GM12801 (cell line): ENCODE data around the gene HEXIM2.
A peak's percentile ranks its signal among the peaks of the same experiment; 100 is the strongest.

ENCODE experiments used
- TF ChIP-seq, protein P1 (sequence below): IDR thresholded peaks from one replicate; pipeline ENCODE4 v1.5.1; 2011; ENCODE audit warnings: control low read depth; ENCODE audit not compliant: insufficient read length; ENCODE audit errors: extremely low read depth

Gene HEXIM2

DNA sequence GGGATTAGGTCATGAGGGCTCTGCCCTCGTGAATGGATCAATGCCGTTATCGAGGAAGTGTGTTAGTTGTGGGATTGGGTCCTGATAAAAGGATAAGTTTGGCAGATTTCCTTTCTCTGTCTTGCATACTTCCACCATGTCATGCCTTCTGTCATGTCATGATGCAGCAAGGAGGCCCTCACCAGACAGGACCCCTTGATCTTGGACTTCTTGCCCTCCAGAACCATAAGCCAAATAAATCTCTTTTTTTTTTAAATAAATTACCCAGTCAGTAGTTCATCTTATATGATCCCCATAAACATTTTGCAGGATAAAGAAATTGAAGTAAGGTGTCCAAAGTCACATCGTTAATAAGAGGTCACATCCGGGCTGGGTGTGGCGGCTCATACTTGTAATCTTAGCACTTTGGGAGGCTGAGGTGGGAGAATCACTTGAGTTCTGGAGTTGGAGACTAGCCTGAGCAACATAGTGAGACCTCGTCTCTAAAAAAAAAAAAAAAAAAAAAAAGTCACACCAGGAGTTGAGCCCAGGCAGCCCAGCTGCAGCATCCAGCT is 25.2 kb downstream of the HEXIM2 start:
- TF ChIP-seq, protein P1, sequence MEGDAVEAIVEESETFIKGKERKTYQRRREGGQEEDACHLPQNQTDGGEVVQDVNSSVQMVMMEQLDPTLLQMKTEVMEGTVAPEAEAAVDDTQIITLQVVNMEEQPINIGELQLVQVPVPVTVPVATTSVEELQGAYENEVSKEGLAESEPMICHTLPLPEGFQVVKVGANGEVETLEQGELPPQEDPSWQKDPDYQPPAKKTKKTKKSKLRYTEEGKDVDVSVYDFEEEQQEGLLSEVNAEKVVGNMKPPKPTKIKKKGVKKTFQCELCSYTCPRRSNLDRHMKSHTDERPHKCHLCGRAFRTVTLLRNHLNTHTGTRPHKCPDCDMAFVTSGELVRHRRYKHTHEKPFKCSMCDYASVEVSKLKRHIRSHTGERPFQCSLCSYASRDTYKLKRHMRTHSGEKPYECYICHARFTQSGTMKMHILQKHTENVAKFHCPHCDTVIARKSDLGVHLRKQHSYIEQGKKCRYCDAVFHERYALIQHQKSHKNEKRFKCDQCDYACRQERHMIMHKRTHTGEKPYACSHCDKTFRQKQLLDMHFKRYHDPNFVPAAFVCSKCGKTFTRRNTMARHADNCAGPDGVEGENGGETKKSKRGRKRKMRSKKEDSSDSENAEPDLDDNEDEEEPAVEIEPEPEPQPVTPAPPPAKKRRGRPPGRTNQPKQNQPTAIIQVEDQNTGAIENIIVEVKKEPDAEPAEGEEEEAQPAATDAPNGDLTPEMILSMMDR: no peak

DNA sequence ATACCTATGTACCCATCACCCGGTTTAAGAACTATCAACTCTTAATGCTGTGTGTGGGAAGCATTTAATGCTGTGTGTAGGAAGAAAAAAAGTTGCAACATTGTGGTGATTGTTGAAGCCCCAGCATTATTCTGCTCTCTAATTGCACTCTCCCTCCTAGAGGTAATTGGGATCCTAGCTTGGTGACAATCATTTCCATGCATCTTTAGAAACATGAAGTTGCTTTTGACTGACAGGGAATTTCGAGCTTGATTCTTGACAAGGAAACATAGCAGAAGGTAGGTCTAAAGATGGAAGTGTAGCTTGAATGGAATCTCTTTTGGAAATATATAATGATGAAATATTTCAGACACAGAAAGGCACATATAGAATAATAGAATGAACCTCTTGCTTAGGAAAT is 27.3 kb downstream of the HEXIM2 start:
- TF ChIP-seq, protein P1: no peak

DNA sequence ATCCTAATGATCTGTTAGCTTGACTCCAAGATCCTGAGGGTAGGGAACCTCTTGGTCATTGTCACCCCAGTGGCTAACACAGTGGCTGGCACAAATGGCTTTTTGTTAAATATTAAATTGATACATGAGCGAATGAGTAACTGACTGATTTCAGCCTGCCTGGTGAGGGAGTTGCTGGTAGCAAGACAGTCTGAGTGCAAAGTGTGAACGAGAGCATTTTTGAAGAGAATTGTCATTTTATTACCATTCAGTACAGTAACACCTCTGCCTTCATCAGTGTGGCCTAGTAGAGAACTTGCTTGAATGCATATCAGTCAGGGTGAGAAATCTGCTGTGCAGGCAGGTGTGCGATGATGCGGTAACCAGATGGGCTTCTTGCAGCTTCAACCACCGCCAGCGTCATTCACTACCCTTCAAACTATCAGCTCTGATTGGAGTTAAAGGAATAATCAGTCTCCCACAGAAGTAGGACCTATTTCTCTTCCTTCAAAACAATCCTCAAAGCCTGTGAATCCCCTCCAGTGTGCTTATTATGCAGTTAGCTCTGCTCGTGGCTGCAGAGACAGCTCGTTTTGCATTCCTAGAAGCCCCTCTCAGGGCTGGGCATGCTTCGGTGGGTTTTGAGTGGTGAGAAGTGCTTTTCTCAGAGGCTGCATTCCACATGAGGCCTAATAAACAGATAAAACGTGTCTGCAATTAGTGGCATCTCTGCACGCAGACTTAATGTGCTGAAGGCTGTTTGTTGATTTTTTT is 29.0 kb downstream of the HEXIM2 start:
- TF ChIP-seq, protein P1: no peak

DNA sequence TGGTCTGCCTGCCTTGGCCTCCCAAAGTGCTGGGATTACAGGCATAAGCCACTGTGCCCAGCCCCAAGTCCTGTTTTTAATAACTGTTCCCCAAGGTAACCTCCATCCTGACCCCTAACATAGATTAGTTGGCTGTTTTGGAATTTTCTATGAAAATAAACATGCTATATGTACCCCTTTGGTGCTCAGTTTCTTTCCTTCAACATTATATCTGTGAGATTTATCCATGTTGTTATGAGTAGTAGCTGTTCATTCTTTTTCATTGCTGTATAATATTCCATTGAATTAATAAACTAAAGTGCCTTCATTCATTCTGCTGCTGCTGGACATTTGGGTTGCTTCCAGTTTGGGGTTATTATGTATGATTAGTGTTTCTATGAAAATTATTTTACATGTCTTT is 33.7 kb downstream of the HEXIM2 start:
- TF ChIP-seq, protein P1: no peak

DNA sequence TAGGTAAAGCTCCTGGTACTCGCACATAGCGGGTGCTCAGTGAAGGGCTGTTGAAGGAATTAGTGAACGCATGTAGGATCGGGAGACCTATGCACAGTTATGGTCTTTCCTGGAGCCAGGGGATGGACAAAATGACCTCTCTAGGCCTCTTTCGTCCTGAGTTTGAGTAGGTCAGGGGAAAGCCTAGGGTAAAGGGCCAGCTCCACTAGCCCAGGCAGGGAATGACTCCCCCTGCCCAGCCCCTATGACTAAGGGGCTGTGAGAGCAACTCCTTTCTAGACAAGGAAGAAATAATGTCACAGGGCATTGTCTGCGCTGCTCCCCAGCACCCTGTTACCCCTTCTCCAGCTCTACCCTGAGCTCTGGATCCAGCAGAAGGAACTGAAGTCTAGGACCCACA is 35.4 kb downstream of the HEXIM2 start:
- TF ChIP-seq, protein P1: no peak

DNA sequence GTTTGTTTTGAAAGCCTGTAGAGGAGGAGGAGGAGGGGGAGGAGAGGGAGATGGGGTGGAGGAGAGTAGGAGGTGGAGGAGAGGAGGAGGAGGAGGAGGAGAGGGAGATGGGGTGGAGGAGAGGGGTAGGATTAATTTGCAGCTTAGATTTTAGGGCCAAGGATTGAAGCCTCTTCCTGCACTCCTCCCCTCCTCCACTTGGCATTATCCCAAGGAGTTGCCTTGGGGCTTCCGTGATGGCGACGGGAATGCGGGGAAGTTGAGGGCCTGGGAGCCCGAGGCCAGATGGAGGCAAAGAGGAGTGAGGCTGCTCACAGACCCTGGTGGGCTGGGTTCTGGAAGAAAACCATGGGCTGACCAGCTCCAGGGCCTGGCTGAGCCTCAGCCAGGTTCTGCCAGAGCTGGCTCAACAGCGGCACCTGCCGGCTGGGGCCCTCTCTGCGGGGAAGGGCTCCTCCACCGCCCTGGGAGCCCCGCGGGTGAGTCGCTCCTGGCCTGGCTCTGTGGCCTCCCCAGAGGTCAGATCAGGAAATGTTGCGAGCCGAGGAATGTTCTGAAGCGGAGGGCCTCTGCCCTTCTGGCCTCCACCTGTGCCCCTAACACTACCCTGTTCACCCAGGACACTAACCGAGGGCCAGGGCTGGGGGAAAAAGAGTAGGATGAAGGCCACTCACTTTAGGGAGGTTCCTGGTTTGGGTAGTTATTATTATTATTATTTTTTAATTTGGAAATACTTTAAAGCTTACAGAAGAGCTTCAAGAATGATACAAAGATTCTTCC is 36.1 kb downstream of the HEXIM2 start:
- TF ChIP-seq, protein P1: peak; percentile 18

DNA sequence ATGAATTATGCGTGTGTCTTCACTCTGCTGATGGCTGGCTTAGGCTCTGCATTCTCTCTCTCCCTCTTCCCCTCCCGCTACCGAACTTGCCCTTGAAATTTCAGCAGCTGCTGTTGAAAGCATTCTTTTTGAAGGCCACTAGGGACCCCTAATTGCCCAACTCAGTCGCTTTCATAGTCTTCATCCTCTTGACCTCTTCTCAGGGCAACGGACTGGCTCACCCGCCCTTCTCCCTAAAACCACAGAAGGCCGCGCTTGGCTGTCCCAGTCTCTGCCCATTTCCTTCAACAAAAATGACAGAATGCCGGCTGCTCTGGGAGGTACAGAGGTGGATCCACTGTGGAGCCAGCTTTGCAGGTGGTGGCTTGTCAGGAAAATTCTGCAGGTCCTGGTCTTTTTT is 39.0 kb downstream of the HEXIM2 start:
- TF ChIP-seq, protein P1: no peak
